ENCODE results near the gene MAPRE2.
"Not testable (repeated sequence)": the region's sequence is repeated elsewhere in the genome, so short reads cannot be mapped to it uniquely, and the experiment has no call there.

MAPRE2 gene

GRCh38 chr18:35106013-35106844, 65.0 kb downstream of the MAPRE2 start:
- TF ChIP-seq CTCF (IDR thresholded peaks at IDR 0.05; ENCODE audit: insufficient read depth, low read depth, low read length, missing control alignments): no peak

GRCh38 chr18:35106845-35107148, 65.6 kb downstream of the MAPRE2 start:
- TF ChIP-seq CTCF (IDR thresholded peaks at IDR 0.05; ENCODE audit: insufficient read depth, low read depth, low read length, missing control alignments): no peak
- DNase-seq (ENCODE audit: low read depth): no peak
- H3K4me3 ChIP-seq (ENCODE audit: low read depth, low read length): no peak overlapping the region

More at GRCh38 chr18:35106013-35106844, 65.0 kb downstream of the MAPRE2 start:
- H3K4me3 ChIP-seq (ENCODE audit: low read depth, low read length): no peak overlapping the region
- no peak for DNase-seq (ENCODE audit: low read depth)

- H3K4me3 ChIP-seq (ENCODE audit: low read depth, low read length): no peak overlapping the region
- no peak for TF ChIP-seq CTCF (IDR thresholded peaks at IDR 0.05; ENCODE audit: insufficient read depth, low read depth, low read length, missing control alignments)
- no peak for DNase-seq (ENCODE audit: low read depth)
These were observed 66.0 kb downstream of the MAPRE2 start for GRCh38 chr18:35107216-35107615.

- DNase-seq (ENCODE audit: low read depth); H3K4me3 ChIP-seq (ENCODE audit: low read depth, low read length): not testable (repeated sequence)
These were observed 66.9 kb downstream of the MAPRE2 start for GRCh38 chr18:35108088-35108487.

- no peak for DNase-seq (ENCODE audit: low read depth)
- H3K4me3 ChIP-seq (ENCODE audit: low read depth, low read length): no peak overlapping the region
- no peak for TF ChIP-seq CTCF (IDR thresholded peaks at IDR 0.05; ENCODE audit: insufficient read depth, low read depth, low read length, missing control alignments)
These were observed 68.8 kb downstream of the MAPRE2 start for GRCh38 chr18:35110059-35110458.

GRCh38 chr18:35110554-35111485, 69.6 kb downstream of the MAPRE2 start:
- DNase-seq (ENCODE audit: low read depth): no peak
- TF ChIP-seq CTCF (IDR thresholded peaks at IDR 0.05; ENCODE audit: insufficient read depth, low read depth, low read length, missing control alignments): no peak

GRCh38 chr18:35112696-35113095, 71.5 kb downstream of the MAPRE2 start:
- H3K4me3 ChIP-seq (ENCODE audit: low read depth, low read length): no peak overlapping the region
- TF ChIP-seq CTCF (IDR thresholded peaks at IDR 0.05; ENCODE audit: insufficient read depth, low read depth, low read length, missing control alignments): no peak
- DNase-seq (ENCODE audit: low read depth): no peak

More at GRCh38 chr18:35110554-35111485, 69.6 kb downstream of the MAPRE2 start:
- H3K4me3 ChIP-seq (ENCODE audit: low read depth, low read length): no peak overlapping the region

Measured in GM12865 (cell line).